Right kidney (tissue), 1 donor: ENCODE results near the gene EP400.

ENCODE experiments used
- DNase-seq: peaks from one replicate; pipeline ENCODE4 v3.0.0-alpha.2; 2016

Gene EP400

GRCh38 chr12:132123970-132124765 is 174.4 kb downstream of the EP400 start:
- no peak for DNase-seq

GRCh38 chr12:132124766-132125425 is 175.2 kb downstream of the EP400 start:
- no peak for DNase-seq

- DNase-seq, result no peak
These were observed 176.0 kb downstream of the EP400 start for GRCh38 chr12:132125736-132126135.

- no peak for DNase-seq
These were observed 177.3 kb downstream of the EP400 start for GRCh38 chr12:132127041-132127440.

GRCh38 chr12:132129007-132129406 is 179.3 kb downstream of the EP400 start:
- no peak for DNase-seq

GRCh38 chr12:132130690-132131089 is 180.9 kb downstream of the EP400 start:
- no peak for DNase-seq
